ENCODE results near the gene WDR86.

The WDR86 gene

DNA sequence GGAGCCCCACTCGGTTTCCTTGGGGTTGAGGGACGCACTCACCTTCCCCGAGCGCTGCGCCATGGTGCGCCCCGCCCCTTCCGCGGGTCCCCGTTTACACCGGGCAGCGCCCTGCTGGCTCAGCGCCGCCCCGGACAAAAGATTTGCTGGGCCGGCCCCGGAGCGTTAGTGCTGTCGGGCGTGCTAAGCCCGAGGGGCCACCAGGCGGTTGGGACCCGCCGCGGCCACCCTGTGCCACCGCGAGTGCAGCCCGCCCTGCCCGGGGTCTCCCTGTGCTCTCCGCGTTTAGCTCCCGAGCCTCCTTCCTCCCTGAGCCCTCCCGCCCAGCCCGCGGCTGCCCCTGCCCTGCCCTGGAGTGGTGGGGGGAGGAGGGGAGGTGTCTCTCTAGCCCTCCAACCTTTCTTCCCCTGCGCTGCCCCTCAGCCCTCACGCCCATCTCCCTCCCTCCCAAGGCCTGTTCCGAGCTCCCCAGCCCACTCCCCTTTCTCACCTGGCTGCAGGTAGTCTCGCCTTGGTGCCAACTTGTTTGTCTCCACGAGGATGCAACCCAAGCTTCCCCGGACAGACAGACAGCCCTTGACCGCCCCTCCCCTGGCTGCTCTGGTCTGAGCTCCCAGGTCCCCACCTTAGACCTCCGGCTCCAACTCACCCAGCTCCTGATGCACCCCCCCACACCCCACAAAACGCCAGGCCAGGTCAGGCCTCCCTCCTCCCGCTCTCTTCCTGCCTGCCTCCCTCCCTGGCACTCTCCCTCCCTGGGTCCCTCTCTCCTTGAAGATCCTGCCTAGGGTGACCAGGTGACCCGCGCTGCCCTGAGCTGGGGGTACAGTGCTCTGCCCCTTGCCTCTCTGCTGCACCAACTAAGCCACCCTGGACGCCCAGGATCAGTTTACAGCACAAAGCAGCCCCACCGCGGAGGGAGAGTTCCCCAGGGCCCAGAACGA, 30.3 kb upstream of the WDR86 start, which contains the start of gene CRYGN:
TSS of gene CRYGN (minus strand) at position 287 of the 944 bp plus-strand sequence. CDS start at position 63, 224 bp downstream.
- DNase-seq, result no peak

- no peak for DNase-seq
Observed at GRCh38 chr7:151438864-151439601, 29.2 kb upstream of the WDR86 start.

DNA sequence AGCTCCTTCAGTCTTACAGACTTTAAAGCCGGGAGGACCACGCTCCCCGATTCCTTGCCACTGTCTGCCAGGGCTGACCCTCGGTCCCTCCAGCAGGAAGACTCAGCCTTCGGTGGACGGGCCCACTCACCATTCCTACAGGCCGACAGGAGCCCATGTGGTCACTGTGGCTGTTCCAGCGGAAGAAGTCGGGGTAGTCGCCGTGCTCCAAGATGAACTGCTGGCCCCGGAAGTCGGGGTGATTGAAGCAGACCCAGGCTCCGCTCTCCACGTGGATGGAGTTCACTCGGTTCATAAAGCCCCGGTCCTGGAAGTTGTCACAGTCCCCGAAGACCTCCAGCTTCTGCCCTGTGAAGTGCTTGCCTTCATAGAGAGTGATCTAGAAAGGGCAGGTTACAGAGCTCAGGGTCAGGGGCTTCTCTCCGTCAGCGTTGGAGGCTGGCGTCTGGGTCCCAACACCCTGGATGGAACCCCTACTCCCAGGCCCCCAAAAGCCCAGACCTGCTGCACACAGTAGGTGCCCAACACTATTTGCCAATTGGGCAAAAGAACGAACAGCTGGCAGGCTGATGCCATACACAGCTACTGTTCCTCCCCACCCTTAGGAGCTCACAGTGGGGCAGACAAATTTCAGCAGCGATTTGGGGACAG, 28.2 kb upstream of the WDR86 start:
- no peak for DNase-seq

GRCh38 chr7:151437159-151437553, 27.3 kb upstream of the WDR86 start:
- DNase-seq, result no peak

- no peak for DNase-seq
Observed at GRCh38 chr7:151436446-151437158, 26.8 kb upstream of the WDR86 start.

- no peak for DNase-seq
Observed at GRCh38 chr7:151435971-151436370, 26.1 kb upstream of the WDR86 start.

DNA sequence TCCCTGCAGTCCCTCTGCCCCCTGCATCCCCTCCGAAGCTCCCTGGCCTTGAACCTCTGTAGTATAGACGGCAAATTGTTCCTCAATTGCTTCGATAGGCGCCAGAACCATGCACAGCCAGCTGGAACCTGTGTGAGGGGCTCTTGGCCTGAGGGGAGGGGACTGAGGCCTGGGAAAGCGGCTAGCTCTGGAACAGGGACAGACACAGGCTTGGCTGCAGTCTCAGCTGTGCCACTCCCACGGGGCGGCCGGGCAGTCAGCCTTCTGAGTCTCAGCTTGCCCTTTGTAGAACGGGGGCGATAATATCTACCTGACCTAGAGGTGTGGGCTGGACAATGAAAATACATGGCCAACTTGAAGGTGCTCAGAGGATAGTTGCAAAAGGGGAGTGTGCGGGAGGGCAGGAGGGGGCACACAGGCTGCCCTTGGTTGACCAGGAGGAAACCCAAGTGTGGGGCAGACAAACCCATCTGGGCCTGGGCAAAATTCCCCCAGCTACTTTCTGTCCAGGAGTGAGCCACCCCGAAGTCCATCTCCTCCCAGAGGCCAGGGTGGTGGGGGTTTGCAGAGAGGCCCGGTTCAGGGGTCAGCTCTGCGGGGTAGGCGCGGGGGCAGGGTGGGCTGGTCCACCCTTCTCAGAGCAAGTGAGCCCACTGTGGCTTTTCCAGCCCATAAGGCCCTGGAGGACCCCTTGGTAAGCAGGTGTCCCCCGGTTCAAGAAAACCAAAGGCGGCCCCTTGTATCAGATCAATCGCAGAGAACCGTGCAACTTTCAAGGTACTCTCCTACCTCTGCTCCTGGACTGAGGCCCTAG, 25.5 kb upstream of the WDR86 start:
- DNase-seq, result no peak

- DNase-seq, result no peak
Observed at GRCh38 chr7:151434549-151434948, 24.7 kb upstream of the WDR86 start.

DNA sequence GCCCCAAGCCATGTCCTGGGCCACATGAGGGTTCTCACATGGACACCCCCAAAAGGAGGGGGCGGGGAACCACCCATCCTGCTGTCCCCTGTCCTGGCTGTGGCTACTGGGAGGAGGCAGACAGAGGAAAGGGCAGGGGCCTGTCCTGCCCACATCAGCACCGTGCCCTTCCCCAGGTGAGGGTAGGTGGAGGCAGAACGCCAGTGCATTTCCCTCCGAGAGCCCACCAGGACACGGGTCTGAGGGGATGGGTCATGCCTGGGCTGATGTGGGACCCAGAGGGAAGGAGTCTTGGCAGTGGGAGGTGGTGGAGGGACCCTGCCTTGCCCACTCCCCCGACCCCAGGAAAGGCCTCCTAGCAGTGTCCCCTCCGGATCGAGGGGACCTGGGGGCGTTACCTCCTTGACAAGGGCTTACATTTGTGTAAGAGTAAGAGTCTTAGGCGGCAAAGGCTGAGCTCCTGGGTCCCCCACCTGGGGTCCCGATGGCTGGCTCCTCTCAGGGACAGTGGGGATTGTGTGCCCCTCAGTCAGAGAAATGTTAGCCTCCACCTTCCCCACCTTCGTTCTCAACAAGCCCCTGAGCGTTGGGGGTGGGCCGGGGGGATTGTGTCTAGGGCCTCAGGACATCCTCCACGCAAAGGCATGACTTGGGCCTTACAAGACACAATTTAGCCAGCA, 24.0 kb upstream of the WDR86 start:
- DNase-seq, result no peak

DNA sequence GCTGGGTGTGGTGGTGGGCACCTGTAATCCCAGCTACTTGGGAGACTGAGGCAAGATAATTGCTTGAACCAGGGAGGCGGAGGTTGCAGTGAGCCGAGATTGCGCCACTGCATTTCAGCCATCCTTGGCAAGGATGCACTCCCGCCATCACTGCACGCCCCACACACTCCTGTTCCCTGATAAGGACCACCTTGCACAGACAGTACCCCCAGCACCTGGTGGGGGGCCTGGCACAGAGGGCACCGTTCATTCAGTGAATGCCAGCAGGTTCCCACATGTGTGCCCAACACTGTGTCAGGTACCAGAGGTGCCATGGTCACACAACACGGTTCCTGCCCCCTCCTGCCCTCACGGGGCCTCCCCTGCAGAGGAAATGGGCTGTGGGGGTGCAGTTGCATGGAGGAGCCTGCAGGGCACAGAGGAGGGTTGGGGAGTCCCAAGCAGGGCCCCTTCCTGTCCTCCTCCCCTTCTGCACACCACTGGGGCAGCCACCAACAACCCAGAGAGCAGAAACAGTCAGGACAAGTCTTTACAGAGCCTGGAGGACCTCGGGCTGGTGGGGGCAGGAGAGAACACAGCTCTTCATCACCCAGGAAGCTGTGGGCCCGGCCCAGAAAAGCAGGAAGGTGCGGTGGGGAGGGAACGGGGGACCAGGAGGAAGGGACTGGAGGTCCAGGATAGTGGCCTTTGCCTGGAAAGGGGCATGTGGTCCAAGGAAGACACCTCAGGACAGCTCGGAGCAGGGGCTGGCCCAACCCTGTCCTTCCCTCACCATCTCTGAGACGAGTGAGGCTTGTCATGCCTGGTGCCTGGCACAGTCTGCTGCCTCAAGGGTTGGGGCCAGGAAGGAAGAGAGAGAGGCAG, 23.1 kb upstream of the WDR86 start:
- peak; percentile 69 for DNase-seq

- no peak for DNase-seq
Observed at GRCh38 chr7:151431768-151432311, 22.0 kb upstream of the WDR86 start.

DNA sequence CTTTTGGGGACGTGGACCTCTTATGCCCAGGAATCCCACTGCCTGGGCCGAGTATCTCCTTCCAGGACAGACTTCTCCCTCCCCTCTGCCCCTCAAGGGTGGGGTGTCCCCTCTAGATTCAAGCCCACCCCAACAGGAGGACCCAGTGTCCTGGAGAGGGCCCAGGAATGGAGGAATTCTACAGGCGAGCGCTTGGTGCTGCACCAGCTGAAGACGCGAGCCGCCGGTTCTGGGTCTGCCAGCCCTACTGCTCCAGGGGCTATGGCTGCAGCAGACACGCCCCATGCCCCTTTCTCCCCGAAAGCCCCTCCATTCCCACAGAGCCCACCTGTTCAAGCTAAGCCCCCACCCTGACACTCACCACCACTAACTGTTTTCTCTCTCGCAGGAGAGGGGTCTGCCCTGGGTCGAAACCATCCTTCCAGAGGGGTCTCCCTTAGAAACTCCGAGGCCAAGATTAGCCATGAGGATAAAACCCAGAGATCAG, 21.5 kb upstream of the WDR86 start:
- DNase-seq, result no peak

DNA sequence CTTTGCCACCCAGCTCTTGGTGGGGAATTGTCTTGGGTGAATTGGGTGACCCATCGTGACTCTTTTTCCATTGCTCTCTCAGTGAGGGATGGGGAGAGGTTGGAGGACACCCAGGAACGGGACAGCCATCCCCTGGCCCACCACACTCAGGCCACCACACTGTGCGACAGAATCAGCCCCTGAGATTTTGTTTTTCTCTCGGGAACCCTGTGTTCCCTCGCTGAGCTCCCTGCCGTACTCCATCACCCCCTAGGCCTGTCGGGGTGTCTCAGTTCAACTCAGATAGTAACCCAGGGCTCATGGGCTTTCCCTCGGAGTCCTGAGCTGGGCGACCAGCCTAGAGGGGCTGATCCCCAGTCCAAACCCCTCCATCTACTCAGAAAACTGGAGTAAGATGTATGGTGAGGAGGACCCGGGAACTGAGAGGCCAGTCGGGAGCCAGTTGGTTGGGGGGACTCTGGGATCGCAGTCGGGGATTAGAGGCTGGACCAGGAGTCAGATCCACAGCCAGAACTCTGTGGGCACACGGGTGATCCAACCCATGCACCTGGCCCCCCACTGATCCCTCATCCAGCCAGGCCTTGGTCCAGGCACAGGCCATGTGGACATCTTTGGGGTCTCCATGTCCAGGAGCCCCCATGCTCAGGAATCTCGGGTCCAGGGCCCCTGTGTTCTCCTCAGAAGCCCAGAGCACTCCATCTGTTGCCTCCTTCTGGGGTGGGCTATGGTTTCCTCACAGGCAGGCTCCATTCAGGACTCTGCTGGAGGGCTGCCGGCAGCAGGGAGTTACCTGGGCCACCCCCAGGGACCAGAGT, 20.8 kb upstream of the WDR86 start:
- no peak for DNase-seq

GRCh38 chr7:151429560-151430331, 19.9 kb upstream of the WDR86 start:
- DNase-seq, result peak; percentile 79

DNA sequence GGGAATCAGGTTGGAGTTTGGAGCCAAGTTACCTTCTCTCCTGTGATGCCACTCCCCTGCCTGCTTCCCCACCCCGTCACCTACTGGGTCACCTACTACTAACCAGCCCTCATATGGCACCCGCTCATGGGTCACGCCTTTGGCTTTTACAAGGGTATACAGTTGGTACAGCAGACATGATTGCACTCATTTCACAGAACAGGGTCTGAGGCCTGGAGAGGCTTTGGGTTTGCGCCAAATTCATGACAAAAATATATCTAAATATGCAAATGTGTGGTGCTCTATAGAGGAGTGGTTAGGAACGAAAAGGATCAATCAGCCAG, 19.4 kb upstream of the WDR86 start:
- no peak for DNase-seq

- DNase-seq, result no peak
Observed at GRCh38 chr7:151428378-151429236, 18.8 kb upstream of the WDR86 start.

GRCh38 chr7:151427705-151428377, 18.0 kb upstream of the WDR86 start:
- no peak for DNase-seq
